Neural progenitor cell (in vitro differentiated cells): ENCODE results near the gene ECT2L.

ENCODE experiments used
- EZH2 ChIP-seq: fragments of 200-600 bp; sonication (generic); IDR thresholded peaks from 2 replicates; pipeline ENCODE4 v1.6.1; 2017; ENCODE audit warnings: antibody characterized with exemption, mild to moderate bottlenecking, moderate library complexity
- EZH2phosphoT487 ChIP-seq: fragments of 200-600 bp; sonication (generic); IDR thresholded peaks from 2 replicates; pipeline ENCODE4 v1.6.1; 2017; ENCODE audit warnings: antibody characterized with exemption
- TF ChIP-seq, protein P1 (sequence below): fragments of 200-600 bp; sonication (generic); IDR thresholded peaks from 2 replicates; pipeline ENCODE4 v1.5.1; 2017; ENCODE audit warnings: antibody characterized with exemption, mild to moderate bottlenecking

DNA sequence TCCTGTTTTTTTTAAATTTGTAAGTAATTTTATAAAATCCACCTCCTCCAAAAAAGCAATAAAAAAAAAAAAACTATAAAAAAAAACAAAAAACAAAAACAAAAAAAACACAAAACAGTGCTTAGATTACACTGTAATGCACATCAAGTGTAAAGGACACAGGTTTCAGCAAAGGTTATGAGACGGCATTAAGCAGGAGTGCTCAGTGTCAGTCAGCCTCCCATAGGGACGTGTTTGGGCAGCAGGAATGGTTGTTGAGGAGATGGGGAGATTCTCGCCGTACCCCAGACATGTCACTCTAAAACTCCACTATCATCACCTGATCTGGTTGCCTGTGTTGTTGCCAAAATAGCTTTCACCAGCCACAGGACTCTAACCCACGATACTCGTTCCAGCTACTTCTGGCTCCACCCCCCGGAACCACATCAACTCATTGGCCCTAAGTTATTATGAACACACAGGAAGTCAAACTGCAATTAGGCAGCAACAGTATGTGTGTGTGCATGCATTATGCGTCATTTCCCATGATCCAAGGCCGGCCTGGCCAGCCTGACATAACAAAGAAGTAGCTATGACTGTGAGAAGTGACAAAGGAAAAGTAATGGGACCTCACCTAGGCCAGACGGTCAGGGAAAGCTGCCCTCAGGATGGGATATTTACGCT lies 28.7 kb downstream of the ECT2L start:
- TF ChIP-seq, protein P1, sequence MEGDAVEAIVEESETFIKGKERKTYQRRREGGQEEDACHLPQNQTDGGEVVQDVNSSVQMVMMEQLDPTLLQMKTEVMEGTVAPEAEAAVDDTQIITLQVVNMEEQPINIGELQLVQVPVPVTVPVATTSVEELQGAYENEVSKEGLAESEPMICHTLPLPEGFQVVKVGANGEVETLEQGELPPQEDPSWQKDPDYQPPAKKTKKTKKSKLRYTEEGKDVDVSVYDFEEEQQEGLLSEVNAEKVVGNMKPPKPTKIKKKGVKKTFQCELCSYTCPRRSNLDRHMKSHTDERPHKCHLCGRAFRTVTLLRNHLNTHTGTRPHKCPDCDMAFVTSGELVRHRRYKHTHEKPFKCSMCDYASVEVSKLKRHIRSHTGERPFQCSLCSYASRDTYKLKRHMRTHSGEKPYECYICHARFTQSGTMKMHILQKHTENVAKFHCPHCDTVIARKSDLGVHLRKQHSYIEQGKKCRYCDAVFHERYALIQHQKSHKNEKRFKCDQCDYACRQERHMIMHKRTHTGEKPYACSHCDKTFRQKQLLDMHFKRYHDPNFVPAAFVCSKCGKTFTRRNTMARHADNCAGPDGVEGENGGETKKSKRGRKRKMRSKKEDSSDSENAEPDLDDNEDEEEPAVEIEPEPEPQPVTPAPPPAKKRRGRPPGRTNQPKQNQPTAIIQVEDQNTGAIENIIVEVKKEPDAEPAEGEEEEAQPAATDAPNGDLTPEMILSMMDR: no peak
- no peak for TF ChIP-seq EZH2
- no peak for TF ChIP-seq EZH2phosphoT487
